ENCODE results near the gene ARFGEF3.

ARFGEF3 gene

GRCh38 chr6:138374230-138374629, 212.5 kb downstream of the ARFGEF3 start:
- no peak for DNase-seq

GRCh38 chr6:138374815-138375214, 213.1 kb downstream of the ARFGEF3 start:
- DNase-seq, result no peak

- DNase-seq, result no peak
These were observed 215.3 kb downstream of the ARFGEF3 start for GRCh38 chr6:138377042-138377441.

- DNase-seq, result no peak
These were observed 216.1 kb downstream of the ARFGEF3 start, which contains the start of gene SMIM28 for GRCh38 chr6:138377844-138378243. SMIM28 (plus strand) TSS chr6:138377905; CDS start chr6:138378073, 168 bp downstream.

- DNase-seq, result no peak
These were observed 216.7 kb downstream of the ARFGEF3 start for GRCh38 chr6:138378463-138378862.

- DNase-seq, result no peak
These were observed 220.9 kb downstream of the ARFGEF3 start for GRCh38 chr6:138382498-138383265.

- no peak for DNase-seq
These were observed 222.0 kb downstream of the ARFGEF3 start for GRCh38 chr6:138383776-138384175.

GRCh38 chr6:138386897-138387296, 225.2 kb downstream of the ARFGEF3 start:
- DNase-seq, result no peak

- DNase-seq, result no peak
These were observed 226.0 kb downstream of the ARFGEF3 start for GRCh38 chr6:138387577-138388368.

GRCh38 chr6:138389551-138389950, 227.8 kb downstream of the ARFGEF3 start:
- DNase-seq, result no peak
